ENCODE data around the gene MSMO1. TPM values are rescaled to one million over a fixed set of nuclear protein-coding genes. Genes with fewer than 3 reads are reported as not detected.

MSMO1 gene
- total and polyA plus RNA-seq, 2 of the 8 experiments (the other 6 are each of a cell fraction or from before 2014, with no cell fraction given), result 79.8 to 109 TPM

- TF ChIP-seq RXRA (IDR thresholded peaks at IDR 0.05; ENCODE audit: insufficient read depth, low read depth, low read length) (no peak), SP2 (IDR thresholded peaks at IDR 0.05; ENCODE audit: low read length) (no peak), TAF7 (optimal IDR thresholded peaks at IDR 0.05; ENCODE audit: borderline replicate concordance, low read depth, low read length) (no peak)
Measured at GRCh38 chr4:165345666-165346417, 18.4 kb downstream of the MSMO1 start (continued).
